K562 (cell line): ENCODE data around the gene NOS1. TPM values are rescaled to one million over a fixed set of nuclear protein-coding genes. Genes with fewer than 3 reads are reported as not detected.

Source experiments
- CEBPB ChIP-seq: fragments of 450-650 bp; IDR thresholded peaks from 2 replicates; pipeline ENCODE4 v1.6.1; 2016; ENCODE audit warnings: missing genetic modification characterization, missing compliant biosample characterization
- COPS2 ChIP-seq: fragments of 450-650 bp; conservative IDR thresholded peaks from 2 replicates; pipeline ENCODE4 v1.6.1; 2016; ENCODE audit warnings: mild to moderate bottlenecking, moderate library complexity
- CREB3L1 ChIP-seq: fragments of 450-650 bp; IDR thresholded peaks from 2 replicates; pipeline ENCODE4 v1.6.1; 2014; ENCODE audit warnings: low read depth, mild to moderate bottlenecking, moderate library complexity, borderline replicate concordance
- CREB5 ChIP-seq: fragments of 250-450 bp; sonication (Bioruptor Pico); IDR thresholded peaks from 2 replicates; pipeline ENCODE4 v1.5.0; 2020; ENCODE audit warnings: mild to moderate bottlenecking
- DEAF1 ChIP-seq: fragments of 450-650 bp; formaldehyde crosslinking; IDR thresholded peaks from 2 replicates; pipeline ENCODE4 v1.4.0; 2020; ENCODE audit warnings: mild to moderate bottlenecking, moderate library complexity
- HMBOX1 ChIP-seq: sonication (generic); IDR thresholded peaks from 2 replicates; pipeline ENCODE4 v1.6.1; 2016
- HNRNPLL ChIP-seq: fragments of 200-400 bp; formaldehyde crosslinking; IDR thresholded peaks from 2 replicates; pipeline ENCODE4 v1.6.1; 2017; ENCODE audit warnings: low read length, low read depth, mild to moderate bottlenecking; ENCODE audit not compliant: poor library complexity, severe bottlenecking
- KLF16 ChIP-seq: IDR thresholded peaks from 2 replicates; pipeline ENCODE4 v1.6.1; 2016; ENCODE audit warnings: antibody characterized with exemption
- MLX ChIP-seq, 2 experiments: fragments of 450-650 bp in 1 of 2; sonication (generic) in 1 of 2; formaldehyde crosslinking; conservative IDR thresholded peaks; 2 replicates each; pipeline versions ENCODE4 v1.4.0 to v1.8.1; 2020 to 2022; ENCODE audit warnings: mild to moderate bottlenecking in 1 of 2, missing genetic modification reagents in 1 of 2
- SMC3 ChIP-seq: conservative IDR thresholded peaks from 2 replicates; pipeline ENCODE4 v1.6.1; 2011; ENCODE audit warnings: low read depth, low read length, improper control_type of control experiment; ENCODE audit not compliant: insufficient read depth
- YBX1 ChIP-seq: fragments of 450-650 bp; IDR thresholded peaks from 2 replicates; pipeline ENCODE4 v1.7.1; 2016; ENCODE audit warnings: mild to moderate bottlenecking
- ZNF354B ChIP-seq: fragments of 250-450 bp; sonication (Bioruptor Pico); IDR thresholded peaks from 2 replicates; pipeline ENCODE4 v1.4.0; 2020
- ZNF449 ChIP-seq: fragments of 250-450 bp; sonication (Bioruptor Pico); IDR thresholded peaks from 2 replicates; pipeline ENCODE4 v1.8.0; 2022; ENCODE audit warnings: moderate library complexity, mild to moderate bottlenecking, inconsistent platforms
- ZNF609 ChIP-seq: sonication (generic); formaldehyde crosslinking; IDR thresholded peaks from 2 replicates; pipeline ENCODE4 v1.8.1; 2023; ENCODE audit warnings: missing genetic modification reagents, mild to moderate bottlenecking, borderline replicate concordance
- polyA plus RNA-seq, 8 experiments: library from polyadenylated mRNA; depleted of rRNA in 4 of 8; stranded (reverse) in 5 of 8; unstranded in 3 of 8; fragments of >200 nt; fragmentation: Nextera tagmentation in 2 of 8; fragmentation: Illumina TruSeq in 1 of 8; extraction: Ambion mirVana in 2 of 8; extraction: Trizol in 1 of 8; gene quantifications; 2 replicates each; pipeline versions ENCODE4 v1.2.1 to v1.2.3, GENCODE V29; 2011 to 2014; ENCODE audit warnings: inconsistent platforms in 1 of 8, missing spikeins in 1 of 8
- total RNA-seq, 7 experiments: library from RNA; depleted of rRNA in 6 of 7; stranded (reverse); fragments of >200 nt in 6 of 7; fragmentation: Illumina TruSeq in 2 of 7; extraction: Trizol in 2 of 7; gene quantifications; 2 replicates each; pipeline versions ENCODE4 v1.2.1 to v1.2.3, GENCODE V29; 2011 to 2021; ENCODE audit warnings: low replicate concordance in 1 of 7

NOS1 gene
- total and polyA plus RNA-seq, 9 of the 15 experiments (the other 6 are each of a cell fraction or from before 2014, with no cell fraction given): not detected

- TF ChIP-seq CEBPB (tag): peak; percentile 82
- no peak for TF ChIP-seq HMBOX1
- peak; percentile 68 for TF ChIP-seq SMC3
- TF ChIP-seq ZNF609 (CRISPR knock-in tag): no peak
- TF ChIP-seq KLF16: no peak
- TF ChIP-seq HNRNPLL: no peak
- TF ChIP-seq MLX (CRISPR knock-in tag; conservative IDR thresholded peaks at IDR 0.05): no peak
- TF ChIP-seq ZNF354B: no peak
- no peak for TF ChIP-seq YBX1
- no peak for TF ChIP-seq COPS2
- TF ChIP-seq CREB5 (CRISPR knock-in tag): no peak
- no peak for TF ChIP-seq CREB3L1
- TF ChIP-seq ZNF449 (CRISPR knock-in tag): no peak
- peak; percentile 51; the same call in 1 of the 2 replicates for TF ChIP-seq DEAF1
These were observed 148.7 kb downstream of the NOS1 start (continued) for GRCh38 chr12:117212563-117213190.
